ENCODE measurements around the gene NPAT. TPM values are rescaled to one million over a fixed set of nuclear protein-coding genes. Genes with fewer than 3 reads are reported as not detected.
A peak's percentile ranks its signal among the peaks of the same experiment; 100 is the strongest.
"Not testable (repeated sequence)": the region's sequence is repeated elsewhere in the genome, so short reads cannot be mapped to it uniquely, and the experiment has no call there.

The NPAT gene
- total and polyA plus RNA-seq, 2 of the 4 experiments (the other 2 are of a cell fraction): 3.1 to 10.6 TPM

DNA sequence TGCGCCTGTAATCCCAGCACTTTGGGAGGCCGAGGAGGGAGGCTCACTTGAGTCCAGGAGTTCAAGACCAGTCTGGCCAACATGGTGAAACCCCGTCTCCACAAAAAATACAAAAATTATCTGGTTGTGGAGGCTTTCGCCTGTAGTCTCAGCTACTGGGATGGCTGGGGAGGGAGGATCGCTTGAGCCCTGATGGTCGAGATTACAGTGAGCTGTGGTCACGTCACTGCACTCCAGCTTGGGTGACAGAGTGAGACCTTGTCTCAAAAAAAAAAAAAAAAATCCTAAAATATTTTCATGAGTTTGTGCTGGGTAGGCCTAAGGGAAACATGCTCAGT lies 101.5 kb downstream of the NPAT start:
- H2AK9ac ChIP-seq (replicated peaks; ENCODE audit: low read depth, low read length, poor library complexity): peak overlapping the region; percentile 8
- H3K9ac ChIP-seq (ENCODE audit: low read depth, low read length); H3K23ac ChIP-seq (ENCODE audit: low read depth, low read length); H2BK120ac ChIP-seq (ENCODE audit: low read depth, low read length); H3K9me3 ChIP-seq (ENCODE audit: control insufficient read depth, insufficient read depth, low read length); H3K18ac ChIP-seq (ENCODE audit: low read depth, low read length); H3K56ac ChIP-seq (ENCODE audit: extremely low read depth, insufficient read depth, low read length); H3K27me3 ChIP-seq (ENCODE audit: control insufficient read depth, insufficient read depth, low read length); H2AK5ac ChIP-seq (ENCODE audit: low read depth, low read length); CTCF ChIA-PET; H3K4me1 ChIP-seq (ENCODE audit: control insufficient read depth, insufficient read depth, low read length); H2BK20ac ChIP-seq (ENCODE audit: low read depth, low read length); H2BK5ac ChIP-seq (ENCODE audit: low read depth, low read length, poor library complexity, severe bottlenecking); H3K14ac ChIP-seq (replicated peaks; ENCODE audit: low read depth, low read length); H3K27ac ChIP-seq (ENCODE audit: insufficient read depth, low read length); in situ Hi-C loops (cut with MboI; ENCODE audit: low sequenced_read_pairs); DNase-seq; BruUV-seq (replicated peaks); H4K91ac ChIP-seq (ENCODE audit: insufficient read depth, low read depth, low read length); H4K20me1 ChIP-seq (ENCODE audit: insufficient read depth, low read length); dilution Hi-C loops (cut with HindIII; ENCODE audit: low sequenced_read_pairs, unreplicated experiment); H3K36me3 ChIP-seq (ENCODE audit: control insufficient read depth, insufficient read depth, low read length); ATAC-seq (ENCODE audit: low read depth): not testable (repeated sequence)
- peak overlapping the region; percentile 44 to 83 for H4K8ac ChIP-seq (ENCODE audit: low read depth in 2 of 2, low read length in 2 of 2)
- POLR2A ChIA-PET (ENCODE audit: unreplicated experiment): interaction anchor here (0.5 kb wide), 1 partner anchor 94 kb away, joined by 3 read pairs; no protein-coding TSS in a partner anchor
- H4K5ac ChIP-seq (ENCODE audit: low read depth, low read length): peak overlapping the region; percentile 7
- peak overlapping the region; percentile 86 for H3K4me3 ChIP-seq (ENCODE audit: insufficient read depth, low read depth, low read length)
- peaks cover 13% of the 10 kb centered on the region for H3K9me1 ChIP-seq (ENCODE audit: insufficient read depth, low read length)
- peak overlapping the region; percentile 68 for H3K4me2 ChIP-seq (ENCODE audit: low read depth, low read length)
- H2AFZ ChIP-seq (replicated peaks; ENCODE audit: low read length, poor library complexity): peak overlapping the region; percentile 90
- peaks cover 11 to 36% of the 10 kb centered on the region in 2 experiments; a peak in 3 of 4 replicates for H3K79me1 ChIP-seq (ENCODE audit: low read depth in 1 of 2, low read length in 2 of 2)
- intact Hi-C loops (cut with micrococcal nuclease): loop anchor here (1.0 to 5.0 kb wide), 3 partner anchors 101 to 1816 kb away; partner anchors contain the start of genes ATM and NPAT
- H2BK15ac ChIP-seq (ENCODE audit: low read depth, low read length): 0 out of 3 replicates have a peak overlapping the region, but pooled peaks have one; percentile 12
- 0 out of 2 replicates have a peak overlapping the region, but pooled peaks have one; percentile 7 for H3K4ac ChIP-seq (ENCODE audit: low read depth, low read length)
- WGBS, 2 experiments (ENCODE audit: extremely low coverage in 2 of 2, insufficient read length in 1 of 2): no CpG with 5 or more reads among the region's 7 CpGs
